Omental fat pad (tissue), 4 donors: ENCODE measurements around the gene FERMT2. TPM values are rescaled to one million over a fixed set of nuclear protein-coding genes. Genes with fewer than 3 reads are reported as not detected.

Experiments
- ATAC-seq: fragments of 150-250 bp; one replicate; pipeline ENCODE4 v1.9.1; 2016; ENCODE audit warnings: mild to moderate bottlenecking, moderate library complexity; ENCODE audit not compliant: low FRiP score
- DNase-seq: peaks from one replicate; pipeline ENCODE4 v3.0.0-alpha.2; 2019; ENCODE audit warnings: low spot score
- CTCF ChIP-seq, 3 donors: fragments of 450-650 bp; IDR thresholded peaks; one replicate each; pipeline ENCODE4 v1.5.1; 2016 to 2017; ENCODE audit warnings: antibody characterized with exemption in 3 of 3, mild to moderate bottlenecking in 3 of 3, moderate library complexity in 2 of 3
- total RNA-seq, 4 donors: library from RNA; depleted of rRNA; stranded (reverse); fragments of >200 nt; gene quantifications; one replicate each; pipeline ENCODE4 v1.1.0, GENCODE V29; 2016

The FERMT2 gene
- total RNA-seq, 4 donors from 2014 or later: 158 to 209 (median 164) TPM

GRCh38 chr14:52951681-52952554 is 1.1 kb upstream of the FERMT2 start:
- ATAC-seq (peak; percentile 63), DNase-seq (no peak)
- no peak for TF ChIP-seq CTCF (IDR thresholded peaks at IDR 0.05)

GRCh38 chr14:52950410-52950897 is 396 bp downstream of the FERMT2 start:
- ATAC-seq: peak; percentile 58
- TF ChIP-seq CTCF (IDR thresholded peaks at IDR 0.05): no peak
- DNase-seq: peak; percentile 33

GRCh38 chr14:52949711-52950409 is 990 bp downstream of the FERMT2 start:
- peak; percentile 43 for ATAC-seq
- TF ChIP-seq CTCF (IDR thresholded peaks at IDR 0.05): no peak
- DNase-seq: no peak

GRCh38 chr14:52949249-52949648 is 1.6 kb downstream of the FERMT2 start:
- no peak for TF ChIP-seq CTCF (IDR thresholded peaks at IDR 0.05)
- ATAC-seq (no peak), DNase-seq (no peak)

GRCh38 chr14:52948836-52949235 is 2.0 kb downstream of the FERMT2 start:
- DNase-seq (no peak), ATAC-seq (no peak)
- TF ChIP-seq CTCF (IDR thresholded peaks at IDR 0.05): no peak

- no peak for TF ChIP-seq CTCF (IDR thresholded peaks at IDR 0.05)
- ATAC-seq (no peak), DNase-seq (no peak)
These were observed 2.8 kb downstream of the FERMT2 start for GRCh38 chr14:52948039-52948438.
